ENCODE measurements around the gene CALHM2.

The CALHM2 gene

GRCh38 chr10:103451091-103451813 lies 918 bp downstream of the CALHM2 start:
- H3K4me3 ChIP-seq (ENCODE audit: control insufficient read depth, low read depth, low read length), result peak overlapping the region; percentile 79
- peak; percentile 78 for DNase-seq (ENCODE audit: low read depth)
- TF ChIP-seq, protein P1, sequence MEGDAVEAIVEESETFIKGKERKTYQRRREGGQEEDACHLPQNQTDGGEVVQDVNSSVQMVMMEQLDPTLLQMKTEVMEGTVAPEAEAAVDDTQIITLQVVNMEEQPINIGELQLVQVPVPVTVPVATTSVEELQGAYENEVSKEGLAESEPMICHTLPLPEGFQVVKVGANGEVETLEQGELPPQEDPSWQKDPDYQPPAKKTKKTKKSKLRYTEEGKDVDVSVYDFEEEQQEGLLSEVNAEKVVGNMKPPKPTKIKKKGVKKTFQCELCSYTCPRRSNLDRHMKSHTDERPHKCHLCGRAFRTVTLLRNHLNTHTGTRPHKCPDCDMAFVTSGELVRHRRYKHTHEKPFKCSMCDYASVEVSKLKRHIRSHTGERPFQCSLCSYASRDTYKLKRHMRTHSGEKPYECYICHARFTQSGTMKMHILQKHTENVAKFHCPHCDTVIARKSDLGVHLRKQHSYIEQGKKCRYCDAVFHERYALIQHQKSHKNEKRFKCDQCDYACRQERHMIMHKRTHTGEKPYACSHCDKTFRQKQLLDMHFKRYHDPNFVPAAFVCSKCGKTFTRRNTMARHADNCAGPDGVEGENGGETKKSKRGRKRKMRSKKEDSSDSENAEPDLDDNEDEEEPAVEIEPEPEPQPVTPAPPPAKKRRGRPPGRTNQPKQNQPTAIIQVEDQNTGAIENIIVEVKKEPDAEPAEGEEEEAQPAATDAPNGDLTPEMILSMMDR (conservative IDR thresholded peaks at IDR 0.05; ENCODE audit: control insufficient read depth, insufficient read depth, low read depth, low read length), result no peak

- peak overlapping the region; percentile 79 for H3K4me3 ChIP-seq (ENCODE audit: control insufficient read depth, low read depth, low read length)
- TF ChIP-seq, protein P1 (conservative IDR thresholded peaks at IDR 0.05; ENCODE audit: control insufficient read depth, insufficient read depth, low read depth, low read length), result no peak
- DNase-seq (ENCODE audit: low read depth), result no peak
These were observed 1.9 kb downstream of the CALHM2 start for GRCh38 chr10:103450201-103450695.

DNA sequence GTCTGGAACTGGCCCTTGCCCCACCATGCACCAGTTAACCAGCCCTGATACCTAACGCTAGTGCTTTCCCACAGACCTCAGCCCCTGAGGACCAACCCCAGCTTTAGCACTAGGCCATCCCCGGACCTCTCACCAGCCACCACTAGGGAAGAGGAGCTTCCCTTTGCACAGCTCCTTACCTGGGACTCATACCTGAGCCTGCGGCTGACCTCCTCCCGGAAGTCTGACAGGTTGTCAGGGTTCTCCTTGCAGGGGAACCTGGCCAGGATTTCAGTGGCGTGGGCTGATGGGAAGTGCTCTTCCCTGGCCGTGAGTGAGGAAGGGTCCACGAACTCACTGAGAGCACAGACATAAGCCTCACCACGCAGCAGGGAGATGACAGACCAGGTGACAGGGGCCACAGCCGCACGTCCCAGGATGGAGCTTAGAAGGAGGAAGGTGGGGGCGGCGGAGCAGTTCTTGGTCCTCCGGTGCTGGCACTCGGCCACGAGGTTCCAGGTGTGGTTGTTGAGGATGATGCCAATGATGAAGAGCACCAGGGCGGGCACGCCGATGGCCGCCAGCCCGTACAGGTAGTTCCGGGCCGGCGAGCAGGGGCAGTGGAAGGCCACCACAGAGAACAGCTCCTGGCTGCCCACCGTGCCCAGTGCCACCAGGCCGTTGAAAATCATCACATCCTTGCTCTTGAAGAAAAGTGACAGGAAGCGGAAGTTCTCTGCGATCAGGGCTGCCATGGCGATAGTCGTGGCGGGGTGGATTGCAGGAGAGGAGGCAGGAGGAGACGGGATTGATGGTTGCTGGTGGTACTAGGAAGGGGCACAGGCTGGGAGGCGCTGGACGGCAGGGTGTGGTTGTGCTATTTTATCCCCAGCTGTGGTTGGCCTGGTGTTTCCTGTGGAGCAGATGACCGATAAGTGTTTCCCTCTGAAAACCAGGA lies 2.7 kb downstream of the CALHM2 start:
- no peak for DNase-seq (ENCODE audit: low read depth)
- H3K4me3 ChIP-seq (ENCODE audit: control insufficient read depth, low read depth, low read length), result peak overlapping the region; percentile 32
- TF ChIP-seq, protein P1 (conservative IDR thresholded peaks at IDR 0.05; ENCODE audit: control insufficient read depth, insufficient read depth, low read depth, low read length), result no peak

GRCh38 chr10:103448746-103449145 lies 3.4 kb downstream of the CALHM2 start:
- TF ChIP-seq, protein P1 (conservative IDR thresholded peaks at IDR 0.05; ENCODE audit: control insufficient read depth, insufficient read depth, low read depth, low read length), result no peak
- peak; percentile 99 for DNase-seq (ENCODE audit: low read depth)
- H3K4me3 ChIP-seq (ENCODE audit: control insufficient read depth, low read depth, low read length), result no peak overlapping the region

DNA sequence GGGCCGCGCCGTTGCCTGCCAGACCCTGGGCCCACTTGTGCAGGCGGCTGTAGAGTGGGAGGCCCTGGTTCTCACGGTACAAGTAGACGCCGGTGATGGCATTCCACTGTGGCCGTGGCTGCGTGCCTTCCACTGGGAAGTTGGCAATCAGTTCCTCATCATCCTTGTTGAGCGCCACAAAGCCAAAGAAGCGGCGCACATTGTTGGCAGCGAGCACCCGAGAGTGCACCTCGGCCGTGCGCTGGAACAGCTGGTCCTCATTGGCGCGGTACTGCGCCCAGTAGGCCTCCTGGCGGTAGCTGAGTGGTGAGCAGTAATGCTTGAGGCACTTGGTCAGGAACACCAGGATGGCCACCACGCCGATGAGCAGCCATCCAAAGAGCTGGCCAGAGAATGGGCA lies 5.0 kb downstream of the CALHM2 start:
- DNase-seq (ENCODE audit: low read depth), result no peak
- H3K4me3 ChIP-seq (ENCODE audit: control insufficient read depth, low read depth, low read length), result no peak overlapping the region
- TF ChIP-seq, protein P1 (conservative IDR thresholded peaks at IDR 0.05; ENCODE audit: control insufficient read depth, insufficient read depth, low read depth, low read length), result no peak

DNA sequence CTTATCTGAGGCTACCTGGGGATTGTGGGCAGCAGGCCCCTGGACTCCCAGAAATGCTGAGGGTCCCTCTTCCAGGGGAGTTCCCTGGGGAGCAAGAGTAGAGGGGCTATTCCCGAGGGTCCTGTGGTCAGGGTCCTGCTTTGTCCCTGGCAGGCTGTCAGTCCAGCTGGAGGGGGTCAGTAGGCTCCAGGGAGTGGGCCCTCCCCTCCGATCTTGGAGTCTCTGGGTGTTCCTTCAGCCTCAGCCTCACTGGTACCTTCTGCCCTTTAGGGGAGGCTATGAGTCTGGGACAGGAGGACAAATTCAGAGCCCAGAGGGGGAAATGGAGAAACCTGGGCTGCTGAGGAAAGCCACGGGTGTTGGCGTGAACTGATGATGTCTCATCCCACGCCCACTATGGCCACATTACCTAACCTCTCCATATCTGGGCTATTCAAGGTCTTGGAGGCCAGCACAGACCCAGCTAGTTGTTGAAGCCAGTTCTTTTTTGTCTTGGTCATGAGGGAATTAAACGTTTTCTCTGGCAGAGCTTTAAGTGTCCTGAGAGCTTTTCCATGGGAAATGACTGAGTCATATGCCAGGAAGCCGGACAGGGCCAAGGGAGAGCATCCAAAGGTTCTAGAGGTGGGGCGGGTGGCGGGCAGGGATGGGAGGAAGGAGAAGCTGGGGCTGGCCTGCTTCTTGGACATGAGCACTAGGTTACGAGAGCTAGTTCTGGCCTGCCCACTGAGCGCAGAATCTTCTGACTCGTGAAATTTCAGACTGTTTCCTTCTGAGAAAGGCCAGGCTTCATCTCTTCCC lies 6.2 kb downstream of the CALHM2 start:
- H3K4me3 ChIP-seq (ENCODE audit: control insufficient read depth, low read depth, low read length), result no peak overlapping the region
- TF ChIP-seq, protein P1 (conservative IDR thresholded peaks at IDR 0.05; ENCODE audit: control insufficient read depth, insufficient read depth, low read depth, low read length), result no peak
- peak; percentile 99 for DNase-seq (ENCODE audit: low read depth)
